DOHH2 (cell line): ENCODE results near the gene SEPHS2.

ENCODE experiments used
- CTCF ChIP-seq: fragments of 200-600 bp; sonication (generic); IDR thresholded peaks from one replicate; pipeline ENCODE4 v1.5.1; 2014; ENCODE audit warnings: antibody characterized with exemption, mild to moderate bottlenecking, low read depth, low read length; ENCODE audit not compliant: poor library complexity, severe bottlenecking
- EZH2phosphoT487 ChIP-seq: fragments of 200-600 bp; sonication (generic); IDR thresholded peaks from 2 replicates; pipeline ENCODE4 v1.6.1; 2017; ENCODE audit warnings: borderline replicate concordance, mild to moderate bottlenecking, antibody characterized with exemption, low read length, moderate library complexity, mixed read lengths

GRCh38 chr16:30494709-30495108 lies 49.0 kb upstream of the SEPHS2 start:
- TF ChIP-seq CTCF (no peak), EZH2phosphoT487 (no peak)
